GM21360 (cell line): Measurements from ENCODE around the gene CSHL1.
"Not testable (repeated sequence)": the region's sequence is repeated elsewhere in the genome, so short reads cannot be mapped to it uniquely, and the experiment has no call there.

Experiments
- ATAC-seq: cut with Tn5 transposase; IDR thresholded peaks from one replicate; pipeline ENCODE4 v1.9.1; 2021; ENCODE audit warnings: mild to moderate bottlenecking, moderate library complexity; ENCODE audit not compliant: unreplicated experiment

The CSHL1 gene

DNA sequence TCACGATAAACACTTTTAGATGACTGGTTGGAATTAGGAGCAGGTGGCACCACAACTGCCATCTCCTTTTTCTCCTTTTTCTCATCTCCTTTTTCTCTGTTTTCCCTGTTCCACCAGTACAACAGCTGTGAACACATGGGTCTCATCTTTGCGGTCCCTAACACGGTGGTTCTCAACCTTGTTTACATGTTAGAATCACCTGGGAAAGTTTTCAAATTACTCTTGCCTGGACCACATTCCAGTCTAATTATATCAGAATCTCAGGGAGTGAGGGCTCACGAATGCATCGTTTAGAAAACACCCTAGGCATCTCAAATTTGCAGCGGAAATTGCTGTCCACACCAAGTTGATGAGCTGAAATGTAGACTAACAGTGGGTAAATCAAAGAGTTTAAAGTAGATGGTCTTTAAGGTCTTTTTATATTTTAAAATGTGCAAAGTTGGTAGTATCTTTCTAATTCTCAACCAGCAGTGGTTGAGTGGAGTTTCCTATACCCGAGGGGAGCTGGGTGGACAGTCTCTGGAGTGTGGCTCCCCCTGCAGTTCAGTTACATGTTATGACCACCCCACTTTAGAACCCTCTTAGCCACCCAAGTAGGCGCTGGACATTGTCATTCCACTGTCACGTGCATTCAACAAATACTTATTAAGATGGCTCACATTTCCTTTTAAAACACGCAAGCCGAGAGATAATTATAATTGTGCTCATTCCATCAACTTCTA, 18.6 kb downstream of the CSHL1 start:
- not testable (repeated sequence) for ATAC-seq

- ATAC-seq, result not testable (repeated sequence)
Measured at GRCh38 chr17:63889026-63889848, 21.8 kb downstream of the CSHL1 start.

DNA sequence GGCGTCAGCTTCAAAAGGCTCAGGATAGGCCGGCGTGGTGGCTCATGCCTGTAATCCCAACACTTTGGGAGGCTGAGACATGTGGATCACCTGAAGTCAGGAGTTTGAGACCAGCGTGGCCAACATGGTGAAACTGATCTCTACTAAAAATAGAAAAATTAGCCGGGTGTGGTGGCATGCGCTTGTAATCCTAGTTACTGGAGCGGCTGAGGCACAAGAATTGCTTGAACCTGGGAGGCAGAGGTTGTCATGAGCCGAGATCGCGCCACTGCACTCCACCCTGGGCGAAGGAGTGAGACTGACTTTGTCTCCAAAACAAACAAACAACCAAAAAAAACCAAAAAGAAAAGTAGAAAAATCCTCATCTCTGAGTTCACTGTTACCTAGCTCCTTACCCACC, 25.9 kb downstream of the CSHL1 start:
- ATAC-seq, result not testable (repeated sequence)

- not testable (repeated sequence) for ATAC-seq
Measured at GRCh38 chr17:63882626-63883126, 28.4 kb downstream of the CSHL1 start.

DNA sequence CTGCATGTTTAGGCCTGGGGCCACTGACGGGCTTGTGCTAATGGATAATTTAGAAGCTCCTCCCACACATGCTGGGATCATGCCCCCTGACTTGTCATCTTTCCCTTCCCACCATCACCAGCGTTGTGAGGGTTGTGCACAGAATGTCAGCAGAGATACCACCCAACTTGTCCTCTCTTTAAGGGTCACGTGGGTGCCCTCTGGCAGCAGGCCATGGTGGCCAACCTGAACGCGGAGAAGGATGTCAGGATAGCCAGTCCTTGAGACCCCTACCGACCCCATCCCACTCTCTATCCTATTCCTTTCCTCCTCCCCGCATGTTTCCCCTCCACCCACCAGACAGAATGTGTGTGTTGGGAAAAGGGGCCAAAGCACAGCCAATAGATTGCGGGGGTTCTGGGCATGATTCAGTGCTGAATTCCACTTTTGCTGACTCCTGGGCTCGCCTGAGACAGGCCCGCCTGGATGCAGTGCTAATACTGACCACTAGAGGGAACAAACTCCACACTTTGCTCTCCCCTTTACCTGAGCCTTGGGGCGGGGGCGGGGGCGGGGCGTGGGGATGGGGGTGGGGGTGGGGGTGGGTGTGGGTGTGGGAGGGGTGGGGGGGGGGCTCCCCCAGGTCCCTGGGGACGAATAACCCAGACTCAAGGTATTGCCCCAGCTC, 29.0 kb downstream of the CSHL1 start, which contains the start of gene GH2:
GH2 (minus strand) TSS at position 10 of the 667 bp plus-strand sequence. CDS start 143 bp downstream, outside the sequence.
- ATAC-seq, result no peak

GRCh38 chr17:63881337-63881736, 29.7 kb downstream of the CSHL1 start:
- ATAC-seq, result not testable (repeated sequence)

DNA sequence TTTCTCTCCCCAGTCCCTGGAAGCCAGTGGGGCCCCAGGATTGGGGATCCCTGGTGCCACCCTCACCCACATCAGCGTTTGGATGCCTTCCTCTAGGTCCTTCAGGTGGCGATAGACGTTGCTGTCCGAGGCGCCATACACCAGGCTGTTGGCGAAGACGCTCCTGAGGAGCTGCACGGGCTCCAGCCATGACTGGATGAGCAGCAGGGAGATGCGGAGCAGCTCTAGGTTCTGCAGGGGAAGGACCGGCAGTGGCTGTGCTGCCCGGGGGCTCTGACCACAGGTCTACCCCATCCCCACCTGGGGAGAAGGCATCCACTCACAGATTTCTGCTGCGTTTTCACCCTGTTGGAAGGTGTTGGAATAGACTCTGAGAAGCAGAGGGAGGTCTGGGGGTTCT, 30.4 kb downstream of the CSHL1 start:
- no peak for ATAC-seq

- not testable (repeated sequence) for ATAC-seq
Measured at GRCh38 chr17:63878413-63878812, 32.6 kb downstream of the CSHL1 start.

DNA sequence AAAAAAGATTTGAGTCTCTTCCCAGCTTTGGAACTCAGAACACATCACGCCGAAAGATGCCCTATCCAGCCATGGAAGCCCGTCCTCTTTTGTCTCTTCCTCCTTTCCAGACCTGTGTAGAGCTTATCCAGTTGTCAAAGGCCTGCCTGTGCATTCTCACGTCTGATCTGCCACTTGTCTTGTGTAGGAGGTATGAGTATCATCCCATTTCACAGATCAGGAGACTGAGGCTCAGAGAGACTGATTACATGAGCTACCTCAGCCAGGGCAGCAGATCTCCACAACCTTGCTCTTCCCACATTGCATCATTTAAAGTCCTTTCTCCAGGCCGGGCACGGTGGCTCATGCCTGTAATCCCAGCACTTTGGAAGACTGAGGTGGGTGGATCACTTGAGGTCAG, 36.4 kb downstream of the CSHL1 start:
- ATAC-seq, result not testable (repeated sequence)

DNA sequence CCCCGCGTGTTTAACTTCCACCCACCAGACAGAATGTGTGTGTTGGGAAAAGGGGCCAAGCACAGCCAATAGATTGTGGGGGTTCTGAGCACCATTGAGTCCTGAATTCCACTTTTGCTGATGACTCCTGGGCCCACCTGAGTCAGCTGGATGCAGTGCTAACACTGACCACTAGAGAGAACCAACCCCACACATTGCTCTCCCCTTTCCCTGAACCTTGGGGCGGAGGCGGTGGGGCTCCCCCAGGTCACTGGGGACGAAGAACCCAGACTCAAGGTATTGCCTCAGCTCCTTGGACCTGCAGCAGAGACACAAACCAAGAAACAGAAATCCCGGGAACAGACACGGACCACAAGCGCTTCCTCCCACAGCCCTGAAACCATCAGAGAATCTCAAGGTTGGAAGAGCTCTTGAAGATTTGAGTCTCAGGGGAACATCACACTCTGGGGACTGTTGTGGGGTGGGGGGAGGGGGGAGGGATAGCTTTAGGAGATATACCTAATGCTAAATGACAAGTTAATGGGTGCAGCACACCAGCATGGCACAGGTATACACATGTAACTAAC, 36.9 kb downstream of the CSHL1 start:
- ATAC-seq, result not testable (repeated sequence)

DNA sequence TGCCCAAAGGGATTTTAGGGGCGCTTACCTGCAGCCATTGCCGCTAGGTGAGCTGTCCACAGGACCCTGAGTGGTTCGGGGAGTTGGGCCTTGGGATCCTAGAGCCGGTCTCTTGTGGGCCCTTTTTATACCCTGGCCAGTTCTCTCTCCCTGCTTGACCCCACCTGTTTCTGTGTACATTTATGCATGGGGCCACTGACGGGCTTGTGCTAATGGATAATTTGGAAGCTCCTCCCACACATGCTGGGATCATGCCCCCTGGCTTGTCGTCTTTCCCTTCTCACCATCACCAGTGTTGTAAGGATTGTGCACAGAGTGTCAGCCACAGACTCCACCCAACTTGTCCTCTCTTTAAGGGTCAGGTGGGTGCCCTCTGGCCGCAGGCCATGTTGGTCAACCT, 37.5 kb downstream of the CSHL1 start, which contains the start of gene CSH2:
CSH2 (minus strand) TSS at position 101 of the 400 bp plus-strand sequence; CDS start at position 38, 63 bp downstream.
- ATAC-seq, result not testable (repeated sequence)

DNA sequence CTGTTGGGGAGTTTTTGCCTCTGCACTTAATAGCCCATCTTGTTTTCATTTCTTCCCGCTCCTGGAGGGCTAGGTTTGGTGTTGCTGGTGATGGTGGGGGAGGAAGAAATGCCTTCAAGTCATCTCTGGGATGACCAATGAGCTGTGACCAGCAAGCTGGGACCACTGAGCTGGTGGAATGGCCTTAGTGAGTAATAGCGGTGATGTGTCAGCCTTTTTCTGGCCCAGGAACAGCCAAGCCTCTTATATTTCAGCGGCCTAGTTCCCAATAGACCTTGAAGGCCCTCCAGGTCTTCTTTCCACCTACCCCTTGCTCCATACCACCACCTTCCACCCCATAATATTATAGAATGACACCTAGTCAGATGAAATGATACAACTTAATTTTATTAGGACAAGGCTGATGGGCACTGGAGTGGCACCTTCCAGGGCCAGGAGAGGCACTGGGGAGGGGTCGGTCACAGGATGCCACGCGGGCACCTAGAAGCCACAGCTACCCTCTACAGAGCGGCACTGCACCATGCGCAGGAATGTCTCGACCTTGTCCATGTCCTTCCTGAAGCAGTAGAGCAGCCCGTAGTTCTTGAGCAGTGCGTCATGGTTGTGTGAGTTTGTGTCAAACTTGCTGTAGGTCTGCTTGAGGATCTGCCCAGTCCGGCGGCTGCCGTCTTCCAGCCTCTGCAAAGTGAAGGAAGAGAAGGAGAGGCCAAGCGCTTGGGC, 39.3 kb downstream of the CSHL1 start:
- not testable (repeated sequence) for ATAC-seq

DNA sequence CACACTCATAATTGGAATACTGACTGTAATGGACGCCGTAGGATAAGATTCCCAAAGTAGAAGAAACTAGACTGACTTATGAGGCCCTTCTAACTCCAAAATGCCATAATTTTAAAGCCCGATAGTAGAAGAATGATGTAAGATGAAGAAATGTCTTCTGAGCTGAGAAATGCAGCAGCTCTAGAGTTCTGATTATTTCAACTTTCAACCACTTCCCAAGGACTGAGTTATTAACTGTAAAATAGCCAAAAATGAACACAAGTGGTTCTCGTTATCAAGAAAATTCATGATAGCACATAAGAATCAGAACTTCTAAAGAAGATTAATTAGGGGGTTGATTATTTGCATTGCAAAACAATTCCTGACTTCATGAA, 40.8 kb downstream of the CSHL1 start:
- not testable (repeated sequence) for ATAC-seq

- ATAC-seq, result not testable (repeated sequence)
Measured at GRCh38 chr17:63869491-63870291, 41.4 kb downstream of the CSHL1 start.

GRCh38 chr17:63866625-63867024, 44.4 kb downstream of the CSHL1 start:
- not testable (repeated sequence) for ATAC-seq
